A549 (cell line): ENCODE measurements around the gene TBC1D8.

ENCODE experiments used
- CTCF ChIP-seq: fragments of >200 bp; sonication (Bioruptor Twin); formaldehyde crosslinking; IDR thresholded peaks from 3 replicates; pipeline ENCODE4 v1.5.1; 2016
- REST ChIP-seq: fragments of 200-600 bp; sonication (generic); IDR thresholded peaks from 2 replicates; pipeline ENCODE4 v1.6.1; 2016; ENCODE audit warnings: antibody characterized with exemption, mild to moderate bottlenecking, moderate library complexity
- ZSCAN20 ChIP-seq: fragments of 250-450 bp; sonication (Bioruptor Pico); IDR thresholded peaks from 2 replicates; pipeline ENCODE4 v1.8.0; 2022; ENCODE audit warnings: mild to moderate bottlenecking, moderate library complexity
- TF ChIP-seq, protein P1 (sequence below): fragments of >200 bp; sonication (Bioruptor Twin); formaldehyde crosslinking; IDR thresholded peaks from 3 replicates; pipeline ENCODE4 v1.6.1; 2016
- TF ChIP-seq, protein P2 (sequence below): fragments of 250-450 bp; sonication (Bioruptor Pico); IDR thresholded peaks from 2 replicates; pipeline ENCODE4 v1.5.0; 2021; ENCODE audit warnings: mild to moderate bottlenecking, moderate library complexity, borderline replicate concordance

- TF ChIP-seq CTCF (peak; percentile 46; the same call in 2 of the 3 replicates), REST (no peak), ZSCAN20 (CRISPR knock-in tag) (no peak)
- TF ChIP-seq, protein P1, sequence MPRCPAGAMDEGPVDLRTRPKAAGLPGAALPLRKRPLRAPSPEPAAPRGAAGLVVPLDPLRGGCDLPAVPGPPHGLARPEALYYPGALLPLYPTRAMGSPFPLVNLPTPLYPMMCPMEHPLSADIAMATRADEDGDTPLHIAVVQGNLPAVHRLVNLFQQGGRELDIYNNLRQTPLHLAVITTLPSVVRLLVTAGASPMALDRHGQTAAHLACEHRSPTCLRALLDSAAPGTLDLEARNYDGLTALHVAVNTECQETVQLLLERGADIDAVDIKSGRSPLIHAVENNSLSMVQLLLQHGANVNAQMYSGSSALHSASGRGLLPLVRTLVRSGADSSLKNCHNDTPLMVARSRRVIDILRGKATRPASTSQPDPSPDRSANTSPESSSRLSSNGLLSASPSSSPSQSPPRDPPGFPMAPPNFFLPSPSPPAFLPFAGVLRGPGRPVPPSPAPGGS, result no peak
- TF ChIP-seq, protein P2, sequence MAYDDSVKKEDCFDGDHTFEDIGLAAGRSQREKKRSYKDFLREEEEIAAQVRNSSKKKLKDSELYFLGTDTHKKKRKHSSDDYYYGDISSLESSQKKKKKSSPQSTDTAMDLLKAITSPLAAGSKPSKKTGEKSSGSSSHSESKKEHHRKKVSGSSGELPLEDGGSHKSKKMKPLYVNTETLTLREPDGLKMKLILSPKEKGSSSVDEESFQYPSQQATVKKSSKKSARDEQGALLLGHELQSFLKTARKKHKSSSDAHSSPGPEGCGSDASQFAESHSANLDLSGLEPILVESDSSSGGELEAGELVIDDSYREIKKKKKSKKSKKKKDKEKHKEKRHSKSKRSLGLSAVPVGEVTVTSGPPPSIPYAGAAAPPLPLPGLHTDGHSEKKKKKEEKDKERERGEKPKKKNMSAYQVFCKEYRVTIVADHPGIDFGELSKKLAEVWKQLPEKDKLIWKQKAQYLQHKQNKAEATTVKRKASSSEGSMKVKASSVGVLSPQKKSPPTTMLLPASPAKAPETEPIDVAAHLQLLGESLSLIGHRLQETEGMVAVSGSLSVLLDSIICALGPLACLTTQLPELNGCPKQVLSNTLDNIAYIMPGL (CRISPR knock-in tag), result no peak
These were observed 112.5 kb downstream of the TBC1D8 start for GRCh38 chr2:101038455-101039255.
